SK-N-SH treated with all-trans-retinoic acid at 6 μM for 48 hours (cell line): ENCODE results near the gene SLC38A9.

ENCODE experiments used
- ATAC-seq: fragments of 200-7000 bp; cut with Tn5 transposase; 3 replicates; pipeline ENCODE4 v1.9.1; 2020; ENCODE audit warnings: mild to moderate bottlenecking, moderate library complexity
- ARNTL ChIP-seq: fragments of 450-650 bp; formaldehyde crosslinking; IDR thresholded peaks from 2 replicates; pipeline ENCODE4 v1.5.0; 2020; ENCODE audit warnings: low read depth, mild to moderate bottlenecking, moderate library complexity, borderline replicate concordance
- BACH2 ChIP-seq: fragments of 250-450 bp; sonication (Bioruptor Pico); IDR thresholded peaks from 2 replicates; pipeline ENCODE4 v1.9.0; 2021; ENCODE audit warnings: mild to moderate bottlenecking, borderline replicate concordance
- CSRNP3 ChIP-seq: fragments of 250-450 bp; sonication (Bioruptor Pico); IDR thresholded peaks from 2 replicates; pipeline ENCODE4 v1.5.1; 2021; ENCODE audit warnings: mild to moderate bottlenecking, moderate library complexity
- ESRRG ChIP-seq: fragments of 250-450 bp; sonication (Bioruptor Pico); IDR thresholded peaks from 2 replicates; pipeline ENCODE4 v1.6.1; 2021; ENCODE audit warnings: mild to moderate bottlenecking
- GLIS3 ChIP-seq: fragments of 250-450 bp; sonication (Bioruptor Pico); IDR thresholded peaks from 2 replicates; pipeline ENCODE4 v1.5.0; 2020; ENCODE audit warnings: mild to moderate bottlenecking, moderate library complexity
- ISL1 ChIP-seq: fragments of 250-450 bp; sonication (Bioruptor Pico); IDR thresholded peaks from 2 replicates; pipeline ENCODE4 v2.1.2; 2022; ENCODE audit warnings: mild to moderate bottlenecking, moderate library complexity
- OSR1 ChIP-seq: fragments of 250-450 bp; sonication (Bioruptor Pico); IDR thresholded peaks from 2 replicates; pipeline ENCODE4 v1.8.0; 2022; ENCODE audit warnings: moderate library complexity, mild to moderate bottlenecking, inconsistent platforms
- PATZ1 ChIP-seq: fragments of 250-450 bp; sonication (Bioruptor Pico); IDR thresholded peaks from 2 replicates; pipeline ENCODE4 v1.8.0; 2020; ENCODE audit warnings: mild to moderate bottlenecking, moderate library complexity, borderline replicate concordance
- POU6F1 ChIP-seq: fragments of 250-450 bp; sonication (Bioruptor Pico); IDR thresholded peaks from 2 replicates; pipeline ENCODE4 v1.8.0; 2021; ENCODE audit warnings: low read depth, mild to moderate bottlenecking, moderate library complexity, borderline replicate concordance
- RARB ChIP-seq: fragments of 250-450 bp; sonication (Bioruptor Pico); IDR thresholded peaks from 2 replicates; pipeline ENCODE4 v1.8.0; 2021; ENCODE audit warnings: mild to moderate bottlenecking, moderate library complexity
- SNAI2 ChIP-seq: fragments of 250-450 bp; sonication (Bioruptor Pico); IDR thresholded peaks from 2 replicates; pipeline ENCODE4 v1.5.0; 2020; ENCODE audit warnings: mild to moderate bottlenecking, moderate library complexity
- TCF4 ChIP-seq: fragments of 250-450 bp; sonication (Bioruptor Pico); IDR thresholded peaks from 2 replicates; pipeline ENCODE4 v1.8.0; 2021; ENCODE audit warnings: mild to moderate bottlenecking, moderate library complexity, borderline replicate concordance
- TSHZ2 ChIP-seq: fragments of 250-450 bp; sonication (Bioruptor Pico); IDR thresholded peaks from 2 replicates; pipeline ENCODE4 v1.5.0; 2020; ENCODE audit warnings: mild to moderate bottlenecking, moderate library complexity
- ZC3H10 ChIP-seq: fragments of 250-450 bp; sonication (Bioruptor Pico); IDR thresholded peaks from 2 replicates; pipeline ENCODE4 v1.5.1; 2021; ENCODE audit warnings: mild to moderate bottlenecking, moderate library complexity
- ZFP3 ChIP-seq: fragments of 250-450 bp; sonication (Bioruptor Pico); IDR thresholded peaks from 2 replicates; pipeline ENCODE4 v1.5.0; 2020; ENCODE audit warnings: mild to moderate bottlenecking, moderate library complexity
- ZFP30 ChIP-seq: fragments of 450-650 bp; formaldehyde crosslinking; IDR thresholded peaks from 2 replicates; pipeline ENCODE4 v1.5.0; 2022; ENCODE audit warnings: mild to moderate bottlenecking, moderate library complexity
- ZNF565 ChIP-seq: fragments of 450-650 bp; formaldehyde crosslinking; conservative IDR thresholded peaks from 2 replicates; pipeline ENCODE4 v1.5.0; 2020; ENCODE audit warnings: low read depth, mild to moderate bottlenecking, moderate library complexity
- ZNF70 ChIP-seq: fragments of 450-650 bp; formaldehyde crosslinking; IDR thresholded peaks from 2 replicates; pipeline ENCODE4 v1.5.0; 2020; ENCODE audit warnings: mild to moderate bottlenecking, moderate library complexity
- ZNF8 ChIP-seq: fragments of 450-650 bp; formaldehyde crosslinking; IDR thresholded peaks from 2 replicates; pipeline ENCODE4 v1.5.0; 2020; ENCODE audit warnings: mild to moderate bottlenecking, moderate library complexity

The SLC38A9 gene

GRCh38 chr5:55682071-55682470, 30.1 kb downstream of the SLC38A9 start:
- TF ChIP-seq ZFP3 (CRISPR knock-in tag), result no peak
- TF ChIP-seq ISL1 (CRISPR knock-in tag), result no peak
- no peak for TF ChIP-seq TCF4 (CRISPR knock-in tag)
- no peak for TF ChIP-seq TSHZ2 (CRISPR knock-in tag)
- TF ChIP-seq ZNF8 (CRISPR knock-in tag), result no peak
- no peak for ATAC-seq

GRCh38 chr5:55681301-55681700, 30.8 kb downstream of the SLC38A9 start:
- ATAC-seq, result no peak
- TF ChIP-seq ZC3H10 (no peak), CSRNP3 (CRISPR knock-in tag) (no peak), POU6F1 (CRISPR knock-in tag) (no peak), BACH2 (no peak), ZFP30 (no peak), ISL1 (CRISPR knock-in tag) (no peak), ZNF70 (CRISPR knock-in tag) (no peak), ESRRG (CRISPR knock-in tag) (no peak), TSHZ2 (CRISPR knock-in tag) (no peak), RARB (CRISPR knock-in tag) (no peak), ARNTL (CRISPR knock-in tag) (no peak), TCF4 (CRISPR knock-in tag) (no peak), OSR1 (CRISPR knock-in tag) (no peak)

GRCh38 chr5:55680353-55680752, 31.8 kb downstream of the SLC38A9 start:
- peak; percentile 57 for ATAC-seq
- TF ChIP-seq TSHZ2 (CRISPR knock-in tag), result no peak
- no peak for TF ChIP-seq ZNF565 (CRISPR knock-in tag)
- TF ChIP-seq ISL1 (CRISPR knock-in tag), result no peak
- TF ChIP-seq ARNTL (CRISPR knock-in tag), result no peak
- no peak for TF ChIP-seq SNAI2 (CRISPR knock-in tag)
- no peak for TF ChIP-seq PATZ1 (CRISPR knock-in tag)
- no peak for TF ChIP-seq OSR1 (CRISPR knock-in tag)
- TF ChIP-seq ZFP30, result no peak
- no peak for TF ChIP-seq ZNF8 (CRISPR knock-in tag)
- no peak for TF ChIP-seq GLIS3 (CRISPR knock-in tag)
- TF ChIP-seq POU6F1 (CRISPR knock-in tag), result no peak
